T47D (cell line): ENCODE results near the gene PPP1R9A.

ENCODE experiments used
- DNase-seq, 2 experiments: peaks; one replicate each; pipeline versions ENCODE4 v3.0.0 to v3.0.0-alpha.2; 2011 to 2012; ENCODE audit warnings: low read depth in 1 of 2, low spot score in 1 of 2
- JUND ChIP-seq: IDR thresholded peaks from 2 replicates; pipeline ENCODE4 v1.6.1; 2012; ENCODE audit warnings: low read depth
- in situ Hi-C: cut with HindIII; loops from 2 replicates; pipeline ENCODE4 v1.10.0; 2016; ENCODE audit warnings: low sequenced_read_pairs, low pct_unique_long_range_greater_than_20kb

PPP1R9A gene

DNA sequence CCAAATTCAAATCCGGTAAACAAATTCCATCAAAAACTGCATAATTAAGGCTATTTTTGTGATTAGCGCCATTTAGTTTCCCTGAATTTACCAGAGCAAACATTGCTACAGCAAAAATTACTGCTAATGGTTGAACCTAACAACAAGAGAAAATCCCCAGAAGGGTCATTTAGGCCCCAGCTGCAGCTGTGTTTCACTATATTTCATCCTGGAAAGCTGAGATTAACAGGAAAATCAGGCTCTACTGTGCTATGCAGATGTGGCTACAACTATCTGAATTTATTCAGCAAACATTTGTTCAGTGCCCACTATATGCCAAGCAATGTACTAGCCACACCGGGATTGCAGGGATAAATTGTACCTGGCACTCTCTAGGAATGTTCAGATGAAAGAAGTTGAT lies 312.9 kb downstream of the PPP1R9A start:
- in situ Hi-C loops: no loop called here
- TF ChIP-seq JUND: no peak
- DNase-seq: no peak

DNA sequence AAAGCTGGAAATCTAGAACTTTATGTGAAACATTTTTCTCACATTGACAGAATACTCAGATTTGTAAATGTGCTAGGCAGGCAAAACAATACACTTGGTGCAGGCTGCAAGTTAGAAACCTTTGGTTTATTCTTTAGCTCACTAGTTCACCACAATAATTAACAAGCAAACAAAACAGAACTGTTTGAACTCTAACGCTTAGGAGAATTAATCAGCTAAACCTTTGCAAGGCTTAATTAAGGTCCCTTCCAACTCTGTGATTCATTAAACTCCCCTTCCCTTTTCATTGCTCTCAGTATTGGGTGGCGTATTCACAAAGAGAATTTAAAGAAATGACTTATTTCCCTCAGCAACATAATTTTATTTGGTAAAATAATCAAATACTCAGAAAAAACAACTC lies 317.9 kb downstream of the PPP1R9A start:
- no peak for TF ChIP-seq JUND
- DNase-seq: no peak
- in situ Hi-C loops: no loop called here

DNA sequence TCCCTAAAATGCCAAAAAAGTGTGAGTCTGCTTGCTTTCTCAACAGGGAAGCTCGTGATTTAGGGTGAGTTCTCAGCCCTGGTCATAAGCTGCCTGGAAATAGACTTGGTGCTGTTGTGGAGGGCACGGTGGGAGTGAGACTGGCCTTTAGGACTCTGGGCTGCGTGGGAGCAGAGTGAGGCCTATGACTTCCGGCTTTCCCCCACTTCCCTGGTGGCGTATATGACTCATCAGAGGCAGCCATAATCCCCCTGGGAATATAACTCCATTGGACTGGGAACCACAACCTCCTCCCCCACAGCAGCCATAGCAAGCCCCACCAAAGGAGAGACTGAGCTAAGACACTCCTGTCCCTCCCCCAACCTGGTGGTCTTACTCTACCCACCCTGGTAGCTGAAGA lies 321.9 kb downstream of the PPP1R9A start:
- no peak for TF ChIP-seq JUND
- DNase-seq: no peak
- in situ Hi-C loops: no loop called here

DNA sequence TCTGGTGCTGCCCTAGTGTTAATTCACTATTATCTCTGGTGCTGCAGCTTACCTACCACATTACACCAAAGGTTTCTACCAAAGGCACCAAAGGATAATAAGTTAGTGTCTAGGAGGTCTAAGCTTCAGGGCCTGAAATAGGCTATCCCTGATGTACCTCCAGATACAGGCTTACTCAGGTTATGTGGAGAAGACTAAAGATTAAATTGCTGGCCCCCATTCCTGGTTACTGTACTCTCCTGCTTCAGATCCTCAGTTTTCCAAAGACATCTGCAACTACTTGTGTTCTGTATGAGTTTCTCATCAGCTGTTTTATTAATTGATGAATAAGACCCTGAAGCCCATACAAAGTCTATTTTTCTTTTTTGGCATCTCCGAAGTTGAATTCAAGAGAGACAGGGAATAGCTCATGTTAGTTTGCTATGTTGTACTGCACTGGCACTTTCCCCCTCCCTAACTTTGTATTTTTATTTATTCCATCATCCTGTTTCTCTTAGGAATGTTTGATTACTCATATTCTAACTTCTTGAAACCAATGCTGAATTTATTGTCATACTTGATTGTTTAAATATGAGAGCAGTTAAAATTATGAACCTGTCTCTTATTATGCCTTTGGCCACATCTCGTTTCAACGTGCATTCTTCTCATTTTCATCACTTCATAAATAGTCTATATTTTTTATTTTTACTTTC lies 331.0 kb downstream of the PPP1R9A start:
- no peak for DNase-seq
- in situ Hi-C loops: no loop called here
- no peak for TF ChIP-seq JUND

DNA sequence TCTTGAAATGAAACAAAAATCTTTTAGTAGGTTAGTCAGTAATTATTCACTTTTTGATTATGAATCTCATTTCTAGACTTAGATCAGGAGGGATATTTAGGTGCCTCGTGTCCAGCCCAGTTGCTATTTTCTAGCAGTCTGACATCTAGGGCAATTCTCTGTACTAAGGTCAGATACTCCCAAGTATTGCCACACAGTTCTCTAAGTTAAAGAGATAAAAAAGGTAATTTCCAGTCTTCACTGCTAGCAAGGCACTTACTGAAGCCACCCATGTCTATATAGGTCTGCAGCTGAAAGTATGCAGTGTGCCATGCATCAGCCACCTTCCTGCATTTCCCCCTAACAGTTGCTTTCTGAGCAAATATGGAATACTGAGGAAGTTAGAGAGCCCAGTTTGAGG lies 333.5 kb downstream of the PPP1R9A start:
- TF ChIP-seq JUND: no peak
- no peak for DNase-seq
- in situ Hi-C loops: no loop called here

DNA sequence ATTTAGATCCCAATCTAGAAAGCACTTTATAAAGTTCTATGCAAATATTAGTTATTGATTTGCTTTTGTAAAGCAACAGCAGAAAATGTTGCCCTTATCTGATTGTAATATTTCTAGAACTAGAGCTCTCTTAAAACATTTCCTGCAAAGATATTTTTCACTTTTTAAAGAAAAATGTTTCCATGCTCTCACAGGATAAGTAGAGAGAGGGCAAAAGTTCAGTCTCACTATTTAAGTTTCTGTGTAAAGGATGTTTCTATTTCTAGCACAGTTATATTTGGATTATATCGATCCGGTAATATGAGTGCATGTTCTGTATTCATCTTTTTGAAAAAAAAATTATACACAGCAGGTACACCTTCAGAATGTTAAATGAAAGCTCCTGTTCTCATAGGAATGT lies 334.9 kb downstream of the PPP1R9A start:
- DNase-seq: no peak
- in situ Hi-C loops: no loop called here
- no peak for TF ChIP-seq JUND

DNA sequence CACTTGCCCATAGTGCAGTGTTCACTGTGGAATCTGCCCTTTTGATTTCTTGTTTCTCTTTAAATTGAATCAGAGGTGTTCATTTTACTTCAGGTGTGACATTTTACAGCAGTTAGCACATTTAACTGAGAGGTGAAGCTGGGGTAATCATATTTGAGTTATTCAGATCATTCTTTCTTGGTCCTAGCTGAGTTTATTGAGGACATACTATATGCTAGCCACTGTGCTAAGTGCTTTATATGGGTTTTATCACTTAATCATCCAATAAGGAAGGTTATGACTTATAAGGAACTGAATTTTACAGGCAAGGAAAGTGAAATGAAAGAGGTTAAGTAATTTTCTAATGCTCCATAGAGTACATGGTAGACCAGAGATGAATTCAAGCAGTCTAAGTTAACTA lies 337.2 kb downstream of the PPP1R9A start:
- DNase-seq: no peak
- TF ChIP-seq JUND: no peak
- in situ Hi-C loops: no loop called here

DNA sequence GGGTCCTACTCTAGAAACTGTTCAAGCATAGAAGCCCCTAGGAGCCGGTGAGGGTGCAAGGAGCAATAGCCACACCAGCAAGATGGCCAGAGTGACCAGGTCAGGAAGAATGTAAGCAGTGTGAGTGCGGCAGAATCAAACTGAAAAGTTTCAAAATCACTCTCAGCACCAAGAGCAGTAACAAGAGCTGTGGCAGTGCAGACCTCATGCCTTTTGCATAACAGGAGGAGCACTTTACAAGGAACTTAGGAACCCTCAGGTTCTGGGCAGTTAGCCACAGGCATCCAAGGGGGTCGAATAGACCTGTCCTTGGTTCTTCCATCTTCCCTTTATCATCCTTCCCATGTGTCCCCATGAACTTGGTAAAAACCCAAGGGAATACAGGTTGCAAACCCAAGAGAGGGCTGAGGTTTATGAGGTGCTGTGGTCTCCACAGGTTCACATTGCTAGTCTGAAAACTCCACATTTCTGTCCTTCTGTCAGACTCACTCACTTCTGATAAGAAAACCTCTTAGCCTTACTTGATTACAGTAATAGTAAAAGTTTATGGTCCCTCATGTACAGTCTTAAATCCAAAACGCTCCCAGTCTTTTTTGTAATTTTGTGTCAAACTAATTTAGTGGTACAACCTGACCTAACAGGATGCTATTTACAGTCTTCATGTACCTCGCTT lies 338.6 kb downstream of the PPP1R9A start:
- in situ Hi-C loops: no loop called here
- no peak for TF ChIP-seq JUND
- no peak for DNase-seq

DNA sequence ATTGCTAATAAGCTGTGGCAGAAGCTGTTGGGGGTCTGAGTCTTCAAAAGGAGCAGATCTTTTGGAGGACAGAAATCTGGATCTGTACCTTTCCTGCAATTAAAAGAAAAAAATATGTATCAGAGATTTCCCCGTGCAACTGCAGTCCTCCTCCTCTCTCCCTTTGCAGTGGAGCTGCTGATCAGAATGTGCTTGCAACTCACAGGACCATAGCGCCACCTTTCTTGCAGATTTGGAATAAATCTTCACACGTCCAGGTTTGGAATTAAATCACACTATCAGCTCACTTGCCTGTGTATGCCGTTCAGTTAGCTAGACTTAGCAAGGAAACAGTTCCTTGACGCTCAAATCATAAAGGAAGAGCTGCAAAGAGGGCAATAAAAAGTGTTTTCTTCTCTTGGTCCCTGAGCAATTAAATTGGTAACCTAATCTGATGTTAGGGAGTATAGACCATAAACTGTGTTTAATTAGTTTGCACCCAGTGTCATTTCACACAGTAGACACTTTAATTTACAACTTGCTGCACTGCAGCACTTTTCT lies 339.5 kb downstream of the PPP1R9A start:
- in situ Hi-C loops: no loop called here
- peak; percentile 36 to 74 for DNase-seq
- no peak for TF ChIP-seq JUND

DNA sequence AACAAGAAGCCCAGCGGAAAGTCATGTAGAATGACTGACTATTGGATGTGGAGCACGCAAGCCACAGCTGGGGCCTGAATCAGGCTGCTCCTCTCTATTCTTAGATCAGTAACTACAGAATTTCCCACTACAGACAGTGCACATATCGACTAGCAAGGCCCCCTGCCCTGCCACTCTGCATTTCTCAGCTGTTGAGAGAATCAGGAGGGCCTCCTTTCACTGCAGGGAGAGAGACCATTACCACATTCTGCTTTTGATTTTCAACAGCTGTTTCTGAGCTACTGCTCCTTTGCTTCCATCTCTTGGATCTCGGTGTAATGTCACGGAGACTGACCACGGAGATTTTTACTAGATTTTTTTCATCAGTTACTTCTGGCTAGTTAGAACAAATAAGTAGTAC lies 343.2 kb downstream of the PPP1R9A start:
- no peak for TF ChIP-seq JUND
- DNase-seq: no peak
- in situ Hi-C loops: no loop called here

DNA sequence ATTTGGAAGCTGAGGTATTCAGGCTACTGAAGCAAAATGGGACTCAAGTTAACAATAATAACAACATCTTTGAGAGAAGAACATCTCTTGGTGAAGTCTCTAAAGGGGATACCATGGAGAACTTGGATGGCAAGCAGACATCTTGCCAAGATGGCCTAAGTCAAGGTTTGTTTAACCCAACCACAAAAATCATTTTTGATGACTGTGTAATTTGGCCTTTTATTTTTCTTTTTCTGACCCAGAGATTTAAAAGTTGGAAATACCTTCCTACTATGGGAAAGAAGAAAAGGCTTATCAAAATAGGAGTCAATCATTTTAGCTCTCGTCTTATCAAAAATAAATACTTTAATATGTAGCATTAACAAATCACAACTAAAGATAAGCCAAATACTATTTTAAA lies 344.6 kb downstream of the PPP1R9A start:
- in situ Hi-C loops: no loop called here
- no peak for TF ChIP-seq JUND
- no peak for DNase-seq

DNA sequence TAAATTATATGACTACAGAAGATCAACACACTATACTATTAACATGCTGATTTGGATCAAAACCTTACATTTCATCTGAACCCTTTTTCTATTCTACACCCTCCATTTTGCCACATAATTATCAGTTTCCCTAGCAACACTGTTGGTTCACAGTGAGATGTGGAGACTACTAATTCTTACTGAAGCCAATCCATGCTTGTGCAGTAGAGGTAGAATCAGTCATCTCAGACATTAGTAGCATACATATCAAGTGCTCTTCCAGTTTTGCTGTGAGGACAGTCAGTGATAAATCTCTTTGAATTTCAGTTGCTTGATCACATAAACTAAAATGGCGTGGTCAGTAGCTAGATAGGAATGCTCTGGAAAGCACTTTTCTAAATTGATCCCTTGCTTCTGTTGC lies 346.6 kb downstream of the PPP1R9A start:
- TF ChIP-seq JUND: no peak
- in situ Hi-C loops: no loop called here
- DNase-seq: no peak

DNA sequence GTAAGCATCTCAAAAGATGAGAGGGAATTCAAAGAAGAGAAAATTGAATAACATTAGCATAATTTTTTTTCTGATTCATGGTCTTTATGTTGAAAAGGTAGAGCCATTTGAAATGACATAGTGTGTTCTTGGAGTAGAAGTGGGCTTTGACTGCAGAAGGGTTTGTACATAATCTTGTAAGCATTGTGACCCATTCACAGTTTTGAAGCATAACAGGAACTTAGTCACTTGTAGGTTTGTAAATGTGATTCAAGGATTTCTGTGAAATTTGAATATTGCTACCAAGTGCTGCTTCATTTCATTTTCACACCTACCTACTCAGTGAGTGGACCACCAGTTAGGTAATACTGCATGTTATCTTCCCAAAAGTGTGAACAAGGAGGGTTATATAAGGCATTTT lies 348.3 kb downstream of the PPP1R9A start:
- in situ Hi-C loops: no loop called here
- DNase-seq: no peak
- no peak for TF ChIP-seq JUND
